K562 (cell line): ENCODE measurements around the gene TMPO. TPM values are rescaled to one million over a fixed set of nuclear protein-coding genes. Genes with fewer than 3 reads are reported as not detected.
A peak's percentile ranks its signal among the peaks of the same experiment; 100 is the strongest.

Source experiments
- ARNT ChIP-seq, 2 experiments: fragments of 450-650 bp; IDR thresholded peaks; 2 replicates each; pipeline ENCODE4 v1.6.1; 2016; ENCODE audit warnings: mild to moderate bottlenecking in 1 of 2
- CEBPG ChIP-seq, 3 experiments: fragments of 200-800 bp in 1 of 3; sonication (Bioruptor generic) in 1 of 3; sonication (generic) in 1 of 3; formaldehyde crosslinking in 1 of 3; IDR thresholded peaks in 2 of 3; conservative IDR thresholded peaks in 1 of 3; 2 replicates each; pipeline versions ENCODE4 v1.6.1 to v1.8.0; 2016 to 2022; ENCODE audit warnings: missing compliant biosample characterization in 2 of 3, missing genetic modification characterization in 2 of 3, mild to moderate bottlenecking in 1 of 3, missing genetic modification reagents in 1 of 3
- CTBP1 ChIP-seq: fragments of 450-650 bp; IDR thresholded peaks from 2 replicates; pipeline ENCODE4 v1.6.1; 2016; ENCODE audit warnings: borderline replicate concordance
- E2F6 ChIP-seq, 2 experiments: IDR thresholded peaks; 2 replicates each; pipeline ENCODE4 v1.6.1; 2011; ENCODE audit warnings: borderline replicate concordance in 1 of 2, control low read depth in 1 of 2, low read depth in 1 of 2, low read length in 1 of 2, mild to moderate bottlenecking in 1 of 2, mixed read lengths in 1 of 2, moderate library complexity in 1 of 2; ENCODE audit not compliant: insufficient read depth in 1 of 2, insufficient read length in 1 of 2, poor library complexity in 1 of 2, severe bottlenecking in 1 of 2; ENCODE audit errors: extremely low read depth in 1 of 2
- ETS1 ChIP-seq: conservative IDR thresholded peaks from 2 replicates; pipeline ENCODE4 v1.6.1; 2011; ENCODE audit warnings: low read depth, mild to moderate bottlenecking, low read length; ENCODE audit not compliant: control insufficient read depth
- ETS2 ChIP-seq: IDR thresholded peaks from 2 replicates; pipeline ENCODE4 v1.6.1; 2016; ENCODE audit warnings: borderline replicate concordance, missing genetic modification characterization, mild to moderate bottlenecking, moderate library complexity, missing compliant biosample characterization; ENCODE audit not compliant: poor library complexity, severe bottlenecking
- HBP1 ChIP-seq: fragments of 450-650 bp; formaldehyde crosslinking; IDR thresholded peaks from 2 replicates; pipeline ENCODE4 v1.4.0; 2022; ENCODE audit warnings: missing genetic modification characterization
- HMBOX1 ChIP-seq: sonication (generic); IDR thresholded peaks from 2 replicates; pipeline ENCODE4 v1.6.1; 2016
- ID3 ChIP-seq, 2 experiments: fragments of 250-450 bp in 1 of 2; fragments of 450-650 bp in 1 of 2; sonication (Bioruptor Pico) in 1 of 2; IDR thresholded peaks; 2 replicates each; pipeline versions ENCODE4 v1.6.1 to v1.8.0; 2016 to 2021; ENCODE audit warnings: mild to moderate bottlenecking in 2 of 2, moderate library complexity in 2 of 2, missing compliant biosample characterization in 1 of 2, missing genetic modification characterization in 1 of 2
- NFRKB ChIP-seq: fragments of 450-650 bp; IDR thresholded peaks from 2 replicates; pipeline ENCODE4 v1.6.1; 2016; ENCODE audit warnings: low read depth
- POLR3G ChIP-seq: IDR thresholded peaks from 2 replicates; pipeline ENCODE4 v1.6.1; 2011; ENCODE audit not compliant: insufficient read length, insufficient replicate concordance; ENCODE audit errors: extremely low read depth
- PTTG1 ChIP-seq: fragments of 450-650 bp; IDR thresholded peaks from 2 replicates; pipeline ENCODE4 v1.6.1; 2016; ENCODE audit warnings: low read depth, mild to moderate bottlenecking, missing genetic modification characterization, missing compliant biosample characterization
- TAL1 ChIP-seq: fragments of 450-650 bp; IDR thresholded peaks from 2 replicates; pipeline ENCODE4 v1.6.1; 2016; ENCODE audit warnings: mild to moderate bottlenecking
- TRIM28 ChIP-seq: fragments of 450-650 bp; IDR thresholded peaks from 2 replicates; pipeline ENCODE4 v1.6.1; 2017
- ZFX ChIP-seq: sonication (generic); formaldehyde crosslinking; IDR thresholded peaks from 2 replicates; pipeline ENCODE4 v1.8.0; 2022; ENCODE audit warnings: mild to moderate bottlenecking, missing genetic modification reagents, moderate library complexity
- ZNF212 ChIP-seq: fragments of 450-650 bp; formaldehyde crosslinking; IDR thresholded peaks from 2 replicates; pipeline ENCODE4 v1.4.0; 2020; ENCODE audit warnings: mild to moderate bottlenecking
- ZNF696 ChIP-seq: fragments of 250-450 bp; sonication (Bioruptor Pico); conservative IDR thresholded peaks from 2 replicates; pipeline ENCODE4 v1.4.0; 2020; ENCODE audit warnings: mild to moderate bottlenecking, moderate library complexity
- ZNF764 ChIP-seq: fragments of 250-450 bp; sonication (Bioruptor Pico); IDR thresholded peaks from 2 replicates; pipeline ENCODE4 v1.4.0; 2020; ENCODE audit warnings: low read depth, mild to moderate bottlenecking, moderate library complexity
- ZSCAN32 ChIP-seq: fragments of 450-650 bp; formaldehyde crosslinking; IDR thresholded peaks from 2 replicates; pipeline ENCODE4 v1.4.0; 2020; ENCODE audit warnings: mild to moderate bottlenecking, moderate library complexity
- polyA plus RNA-seq, 8 experiments: library from polyadenylated mRNA; depleted of rRNA in 4 of 8; stranded (reverse) in 5 of 8; unstranded in 3 of 8; fragments of >200 nt; fragmentation: Nextera tagmentation in 2 of 8; fragmentation: Illumina TruSeq in 1 of 8; extraction: Ambion mirVana in 2 of 8; extraction: Trizol in 1 of 8; gene quantifications; 2 replicates each; pipeline versions ENCODE4 v1.2.1 to v1.2.3, GENCODE V29; 2011 to 2014; ENCODE audit warnings: inconsistent platforms in 1 of 8, missing spikeins in 1 of 8
- total RNA-seq, 7 experiments: library from RNA; depleted of rRNA in 6 of 7; stranded (reverse); fragments of >200 nt in 6 of 7; fragmentation: Illumina TruSeq in 2 of 7; extraction: Trizol in 2 of 7; gene quantifications; 2 replicates each; pipeline versions ENCODE4 v1.2.1 to v1.2.3, GENCODE V29; 2011 to 2021; ENCODE audit warnings: low replicate concordance in 1 of 7

Gene TMPO
- total and polyA plus RNA-seq, 9 of the 15 experiments (the other 6 are each of a cell fraction or from before 2014, with no cell fraction given), result 62.1 to 263 (median 182) TPM

- TF ChIP-seq E2F6 (IDR thresholded peaks at IDR 0.05; ENCODE audit: borderline replicate concordance in 1 of 2, extremely low read depth in 1 of 2, insufficient read depth in 1 of 2, insufficient read length in 1 of 2, low read depth in 1 of 2, low read length in 1 of 2, poor library complexity in 1 of 2, severe bottlenecking in 1 of 2) (no peak), ZFX (CRISPR knock-in tag) (no peak), CTBP1 (peak; percentile 47; the same call in 1 of the 2 replicates), ZNF764 (CRISPR knock-in tag) (no peak), POLR3G (no peak), CEBPG (CRISPR knock-in tag; IDR thresholded peaks at IDR 0.05) (no peak), CEBPG (tag; conservative IDR thresholded peaks at IDR 0.05 in 1 of 2, IDR thresholded peaks at IDR 0.05 in 1 of 2) (peak in 1 of 2 experiments; percentile 4; a peak in 1 of 4 replicates), ZNF212 (CRISPR knock-in tag) (no peak), TRIM28 (no peak), ETS2 (tag) (no peak), HBP1 (CRISPR knock-in tag) (no peak), ZSCAN32 (CRISPR knock-in tag) (no peak), TAL1 (peak; percentile 44; the same call in 1 of the 2 replicates), ARNT (IDR thresholded peaks at IDR 0.05) (no peak), ID3 (CRISPR knock-in tag; IDR thresholded peaks at IDR 0.05) (no peak), ID3 (tag; IDR thresholded peaks at IDR 0.05) (0 out of 2 replicates have a peak, but pooled peaks have one; percentile 24), ZNF696 (no peak), ETS1 (no peak), HMBOX1 (no peak), NFRKB (no peak), PTTG1 (tag) (no peak)
These were observed 31.5 kb upstream of the TMPO start (continued) for GRCh38 chr12:98483621-98484503.
